HG02852 (cell line): ENCODE measurements around the gene FLVCR1.

Source experiments
- ATAC-seq: cut with Tn5 transposase; IDR thresholded peaks from one replicate; pipeline ENCODE4 v1.9.1; 2021; ENCODE audit warnings: mild to moderate bottlenecking, moderate library complexity; ENCODE audit not compliant: unreplicated experiment

The FLVCR1 gene

DNA sequence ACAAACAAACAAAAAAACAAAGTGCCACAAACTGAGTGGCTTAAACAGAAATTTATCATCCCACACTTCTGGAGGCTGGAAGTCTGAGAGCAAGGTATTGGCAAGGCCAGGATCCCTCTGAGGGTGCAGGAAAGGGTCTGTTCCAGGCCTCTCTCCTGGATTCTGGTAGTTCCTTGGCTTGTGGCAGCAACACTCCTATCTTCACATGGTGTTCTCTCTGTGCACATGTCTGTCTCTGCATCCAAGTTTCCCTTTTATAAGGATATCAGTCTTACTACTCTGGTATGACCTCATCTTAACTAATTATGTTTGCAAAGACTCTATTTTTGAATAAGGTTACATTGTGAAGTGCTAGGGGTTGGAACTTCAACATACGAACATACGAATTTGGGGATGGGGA is 87.0 kb downstream of the FLVCR1 start:
- no peak for ATAC-seq

DNA sequence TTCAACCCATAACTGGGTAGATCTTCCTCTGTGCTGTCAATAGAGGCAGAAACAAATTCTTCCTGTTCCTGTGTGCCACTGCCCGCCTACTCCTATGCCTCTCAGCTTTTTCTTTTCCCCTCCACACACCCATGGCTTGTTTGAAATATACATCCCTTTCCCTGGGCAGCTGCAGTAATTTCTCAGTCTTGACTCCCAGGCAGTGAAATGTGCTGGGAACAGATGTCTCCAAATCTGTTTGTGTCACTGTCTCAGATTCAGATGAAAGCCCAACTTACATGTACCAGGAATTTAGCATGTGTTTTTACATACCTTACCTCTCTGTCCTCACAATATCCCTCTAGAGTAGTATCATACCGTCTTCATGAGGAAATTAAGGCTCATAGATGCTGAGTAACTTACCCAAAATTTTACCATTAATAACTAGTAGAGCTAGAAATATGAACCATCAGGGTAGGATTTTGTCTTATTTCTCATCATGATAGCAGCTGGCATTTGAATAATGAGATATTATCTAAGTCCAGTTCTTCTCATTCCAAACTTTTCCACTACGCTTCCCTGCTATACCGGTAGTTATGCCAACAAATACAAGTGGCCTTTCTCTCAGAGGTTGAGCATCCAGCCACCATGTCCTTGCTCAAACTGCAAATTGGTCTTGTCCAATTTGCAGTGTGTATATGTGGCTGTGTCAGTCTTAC is 87.5 kb downstream of the FLVCR1 start:
- ATAC-seq, result no peak

DNA sequence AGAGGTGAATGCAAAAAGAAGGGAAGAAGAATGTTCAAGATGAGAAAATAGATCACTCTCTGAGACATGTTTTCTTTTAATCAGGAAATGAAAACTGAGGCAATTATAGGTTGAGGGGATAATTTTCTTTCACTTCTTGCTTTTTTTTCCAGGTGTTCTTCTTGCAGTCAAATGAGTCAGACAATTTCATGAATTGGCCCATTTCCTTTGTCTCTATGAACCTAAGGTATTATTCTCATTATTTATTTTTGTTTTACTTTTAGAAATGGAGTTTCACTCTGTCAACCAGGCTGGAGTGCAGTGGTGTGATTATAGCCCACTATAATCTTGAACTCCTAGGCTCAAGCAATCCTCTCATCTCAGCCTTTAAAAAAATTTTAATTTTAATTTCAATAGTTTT is 88.8 kb downstream of the FLVCR1 start:
- no peak for ATAC-seq
